ENCODE measurements around the gene PRKCQ. TPM values are rescaled to one million over a fixed set of nuclear protein-coding genes. Genes with fewer than 3 reads are reported as not detected.

Gene PRKCQ
- total and polyA plus RNA-seq, 11 donors, result 0.04 to 2.0 (median 0.13) TPM; not detected in 1

DNA sequence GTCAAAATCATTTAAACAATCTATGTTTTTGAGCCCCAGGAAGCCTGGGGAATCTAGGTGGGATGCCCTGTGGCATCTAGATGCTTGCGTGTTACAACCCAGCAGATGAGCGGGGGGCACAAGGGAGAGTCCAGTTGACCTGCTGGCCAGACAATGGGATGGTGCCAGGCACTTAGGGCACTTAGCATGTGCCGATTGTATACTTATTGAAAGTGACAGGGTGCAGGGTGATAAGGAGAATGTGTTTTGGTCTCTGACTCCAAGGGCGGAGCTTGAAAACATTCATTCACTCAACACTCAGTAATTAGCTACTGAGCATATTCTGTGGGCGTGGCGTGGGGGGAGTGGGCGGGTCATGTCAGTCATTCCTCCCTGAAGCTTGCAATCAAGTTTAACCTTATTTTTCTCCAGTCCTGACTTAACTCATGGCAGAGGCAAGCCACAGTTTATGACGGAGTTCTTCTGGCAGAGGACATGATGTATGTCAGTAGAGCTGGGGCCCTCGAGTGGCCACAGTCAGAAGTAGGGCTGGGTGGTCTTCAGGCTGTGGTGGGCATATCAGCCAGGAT is 115.1 kb downstream of the PRKCQ start:
- Histone ChIP-seq H3K4me3 (no peak overlapping the region), H3K4me1 (no peaks in the 10 kb centered on the region), H3K27me3 (peaks cover 0 to 19% (median 0%) of the 10 kb centered on the region in 9 donors), H3K36me3 (no peaks in the 10 kb centered on the region), H3K9me3 (no peaks in the 10 kb centered on the region), H3K27ac (no peak overlapping the region)
- WGBS, 4 donors, result 81 to 83% (median 82%) methylated on average over 9 of the region's 9 CpGs
- no peak for ATAC-seq
- no peak for DNase-seq
- TF ChIP-seq, protein P1, sequence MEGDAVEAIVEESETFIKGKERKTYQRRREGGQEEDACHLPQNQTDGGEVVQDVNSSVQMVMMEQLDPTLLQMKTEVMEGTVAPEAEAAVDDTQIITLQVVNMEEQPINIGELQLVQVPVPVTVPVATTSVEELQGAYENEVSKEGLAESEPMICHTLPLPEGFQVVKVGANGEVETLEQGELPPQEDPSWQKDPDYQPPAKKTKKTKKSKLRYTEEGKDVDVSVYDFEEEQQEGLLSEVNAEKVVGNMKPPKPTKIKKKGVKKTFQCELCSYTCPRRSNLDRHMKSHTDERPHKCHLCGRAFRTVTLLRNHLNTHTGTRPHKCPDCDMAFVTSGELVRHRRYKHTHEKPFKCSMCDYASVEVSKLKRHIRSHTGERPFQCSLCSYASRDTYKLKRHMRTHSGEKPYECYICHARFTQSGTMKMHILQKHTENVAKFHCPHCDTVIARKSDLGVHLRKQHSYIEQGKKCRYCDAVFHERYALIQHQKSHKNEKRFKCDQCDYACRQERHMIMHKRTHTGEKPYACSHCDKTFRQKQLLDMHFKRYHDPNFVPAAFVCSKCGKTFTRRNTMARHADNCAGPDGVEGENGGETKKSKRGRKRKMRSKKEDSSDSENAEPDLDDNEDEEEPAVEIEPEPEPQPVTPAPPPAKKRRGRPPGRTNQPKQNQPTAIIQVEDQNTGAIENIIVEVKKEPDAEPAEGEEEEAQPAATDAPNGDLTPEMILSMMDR (IDR thresholded peaks at IDR 0.05), result no peak
- TF ChIP-seq POLR2A (IDR thresholded peaks at IDR 0.05), result no peak
- intact Hi-C loops (cut with DNase I), result no loop called here

DNA sequence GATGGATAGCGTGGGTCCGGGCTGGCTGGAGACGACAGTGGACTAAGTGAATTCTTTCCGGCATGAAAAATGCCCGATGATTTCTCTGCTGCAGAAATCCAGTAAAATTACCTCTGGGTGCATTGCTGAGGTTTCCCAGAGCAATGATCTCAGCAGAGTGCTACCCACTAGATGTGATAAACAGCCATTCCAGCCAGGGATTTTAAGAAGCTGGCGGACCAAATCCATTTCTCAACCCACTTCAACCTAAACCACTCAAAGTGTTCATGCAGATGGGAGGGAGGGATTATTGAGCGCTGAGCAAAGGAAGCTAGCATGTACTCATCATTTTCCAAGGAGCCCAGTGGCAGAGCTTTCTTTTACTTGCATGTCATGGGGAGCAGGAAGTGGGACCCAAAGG is 116.7 kb downstream of the PRKCQ start:
- Histone ChIP-seq H3K27ac (no peak overlapping the region), H3K36me3 (no peaks in the 10 kb centered on the region), H3K27me3 (peaks cover 0 to 13% (median 0%) of the 10 kb centered on the region in 9 donors), H3K4me3 (no peak overlapping the region), H3K9me3 (peaks cover 0 to 9% (median 0%) of the 10 kb centered on the region in 12 donors), H3K4me1 (no peaks in the 10 kb centered on the region)
- no peak for ATAC-seq
- intact Hi-C loops (cut with DNase I), result no loop called here
- 81 to 88% (median 86%) methylated on average over 7 of the region's 7 CpGs for WGBS, 4 donors
- TF ChIP-seq, protein P1 (IDR thresholded peaks at IDR 0.05), result no peak
- no peak for TF ChIP-seq POLR2A (IDR thresholded peaks at IDR 0.05)
- DNase-seq, result no peak

DNA sequence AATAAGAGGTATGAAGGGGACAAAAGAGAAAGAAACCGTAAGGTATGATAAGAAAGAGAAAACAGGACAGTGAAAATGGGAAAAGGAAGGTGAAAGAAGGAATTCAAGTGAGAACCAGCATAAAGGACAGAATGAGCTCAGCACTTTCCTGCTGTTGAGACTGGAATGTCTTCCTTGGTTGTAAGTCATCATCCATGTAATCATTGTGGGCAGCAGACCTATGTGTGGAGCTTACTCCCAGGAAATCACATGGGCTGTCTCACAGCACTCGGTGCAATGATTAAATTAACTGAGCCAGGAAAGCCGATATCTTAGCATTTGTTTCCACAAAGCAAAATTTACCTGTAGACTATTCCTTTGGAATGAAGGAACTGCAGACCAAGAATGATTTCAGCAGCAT is 118.1 kb downstream of the PRKCQ start:
- Histone ChIP-seq H3K36me3 (no peaks in the 10 kb centered on the region), H3K27ac (no peak overlapping the region), H3K27me3 (peaks cover 0 to 8% (median 0%) of the 10 kb centered on the region in 9 donors), H3K4me1 (no peaks in the 10 kb centered on the region), H3K4me3 (no peak overlapping the region), H3K9me3 (peaks cover 0 to 11% (median 0%) of the 10 kb centered on the region in 12 donors)
- TF ChIP-seq POLR2A (IDR thresholded peaks at IDR 0.05), result no peak
- TF ChIP-seq, protein P1 (IDR thresholded peaks at IDR 0.05), result no peak
- 71 to 77% (median 74%) methylated on average over 3 of the region's 3 CpGs for WGBS, 4 donors
- ATAC-seq (no peak), DNase-seq (no peak)
- intact Hi-C loops (cut with DNase I), result no loop called here

DNA sequence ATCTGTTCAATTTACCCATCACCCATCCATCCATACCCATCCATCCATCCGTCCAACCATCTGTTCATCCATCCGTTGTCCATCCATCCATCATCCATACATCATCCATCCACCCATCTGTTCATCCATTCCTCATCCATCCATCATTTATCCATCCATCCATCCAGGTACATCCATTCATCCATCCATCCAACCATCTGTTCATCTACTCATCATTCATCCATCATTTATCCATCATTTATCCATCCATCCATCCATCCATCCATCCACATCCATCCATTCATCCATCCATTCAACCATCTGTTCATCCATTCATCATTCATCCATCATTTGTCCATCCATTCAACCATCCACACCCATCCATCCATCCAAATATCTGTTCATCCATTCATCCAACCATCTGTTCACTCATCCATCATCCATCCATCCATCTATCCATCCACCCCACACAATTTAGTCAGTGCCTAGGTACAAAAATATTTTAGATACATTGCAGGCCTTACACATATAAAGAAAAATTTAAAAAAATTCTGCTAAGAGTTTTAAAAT is 119.1 kb downstream of the PRKCQ start:
- WGBS, 4 donors, result 89 to 93% (median 90%) methylated on average over 2 of the region's 2 CpGs
- DNase-seq (no peak), ATAC-seq (no peak)
- Histone ChIP-seq H3K4me1 (no peaks in the 10 kb centered on the region), H3K4me3 (no peak overlapping the region), H3K9me3 (peaks cover 0 to 11% (median 0%) of the 10 kb centered on the region in 12 donors), H3K27me3 (no peaks in the 10 kb centered on the region), H3K27ac (no peak overlapping the region), H3K36me3 (no peaks in the 10 kb centered on the region)
- intact Hi-C loops (cut with DNase I), result no loop called here
- TF ChIP-seq POLR2A (IDR thresholded peaks at IDR 0.05), result no peak
- TF ChIP-seq, protein P1 (IDR thresholded peaks at IDR 0.05), result no peak
